ENCODE measurements around the gene FBXW8.

- TF ChIP-seq CTCF (conservative IDR thresholded peaks at IDR 0.05 in 1 of 2, IDR thresholded peaks at IDR 0.05 in 1 of 2; ENCODE audit: low read depth in 1 of 2, low read length in 2 of 2) (no peak), EZH2 (IDR thresholded peaks at IDR 0.05; ENCODE audit: low read length, missing control alignments) (no peak)
Observed at GRCh38 chr12:116945886-116946550, 35.3 kb downstream of the FBXW8 start.
